Tibial artery (tissue), 4 donors: ENCODE measurements around the gene PTBP3.

Source experiments
- DNase-seq, 2 donors: peaks; one replicate each; pipeline ENCODE4 v3.0.0-alpha.2; 2019
- H3K27ac ChIP-seq, 2 donors: fragments of 200-600 bp; sonication (generic) in 1 of 2; 1 replicate in 1 of 2; 2 replicates in 1 of 2; pipeline ENCODE4 v1.5.1; 2018 to 2019; ENCODE audit warnings: mild to moderate bottlenecking in 1 of 2
- H3K27me3 ChIP-seq, 2 donors: fragments of 200-600 bp; sonication (generic) in 1 of 2; one replicate each; pipeline versions ENCODE4 v1.5.1 to v1.6.0; 2016 to 2019
- H3K36me3 ChIP-seq, 3 donors: fragments of 200-600 bp; sonication (generic) in 2 of 3; one replicate each; pipeline ENCODE4 v1.5.1; 2016 to 2019; ENCODE audit warnings: mild to moderate bottlenecking in 2 of 3
- H3K4me1 ChIP-seq, 4 donors: fragments of 200-600 bp; sonication (generic) in 2 of 4; 1 replicate in 3 of 4; 2 replicates in 1 of 4; pipeline ENCODE4 v1.5.1; 2016 to 2019
- H3K4me3 ChIP-seq, 2 donors: fragments of 200-600 bp; sonication (generic) in 1 of 2; 1 replicate in 1 of 2; 2 replicates in 1 of 2; pipeline ENCODE4 v1.5.1; 2018 to 2019; ENCODE audit warnings: mild to moderate bottlenecking in 2 of 2
- H3K9me3 ChIP-seq, 3 donors: fragments of 200-600 bp; sonication (generic) in 1 of 3; one replicate each; pipeline ENCODE4 v1.5.1; 2016 to 2019
- intact Hi-C: fragments of 100-400 bp; cut with DNase I; formaldehyde crosslinking; loops from one replicate; pipeline ENCODE4 v1.15.0; 2023; ENCODE audit warnings: low total_unique reads
- TF ChIP-seq, protein P1 (sequence below), 2 experiments: fragments of 200-600 bp in 1 of 2; fragments of 450-650 bp in 1 of 2; IDR thresholded peaks; one replicate each; pipeline ENCODE4 v1.5.1; 2017 to 2019; ENCODE audit warnings: antibody characterized with exemption in 2 of 2, mild to moderate bottlenecking in 1 of 2, moderate library complexity in 1 of 2

PTBP3 gene

DNA sequence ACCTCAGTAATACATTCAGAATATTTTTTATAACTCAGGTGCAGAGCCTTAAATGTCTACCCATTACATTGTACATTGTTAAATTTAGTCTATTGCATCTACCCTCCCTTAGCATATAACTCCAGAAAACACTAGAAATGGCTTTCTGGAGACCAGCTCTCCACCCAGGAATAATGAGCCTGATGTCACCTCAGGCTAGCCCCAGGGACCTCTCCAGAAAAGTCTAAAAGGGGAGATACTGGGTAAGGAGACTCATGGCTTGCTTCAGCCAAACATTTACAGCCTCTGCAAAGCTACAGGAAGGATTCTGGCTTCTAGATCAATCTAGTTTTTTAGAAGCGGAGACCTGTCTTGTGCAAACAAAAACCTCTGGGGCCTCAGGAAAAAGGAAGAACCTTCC is 144.5 kb downstream of the PTBP3 start:
- intact Hi-C loops, result no loop called here
- TF ChIP-seq, protein P1, sequence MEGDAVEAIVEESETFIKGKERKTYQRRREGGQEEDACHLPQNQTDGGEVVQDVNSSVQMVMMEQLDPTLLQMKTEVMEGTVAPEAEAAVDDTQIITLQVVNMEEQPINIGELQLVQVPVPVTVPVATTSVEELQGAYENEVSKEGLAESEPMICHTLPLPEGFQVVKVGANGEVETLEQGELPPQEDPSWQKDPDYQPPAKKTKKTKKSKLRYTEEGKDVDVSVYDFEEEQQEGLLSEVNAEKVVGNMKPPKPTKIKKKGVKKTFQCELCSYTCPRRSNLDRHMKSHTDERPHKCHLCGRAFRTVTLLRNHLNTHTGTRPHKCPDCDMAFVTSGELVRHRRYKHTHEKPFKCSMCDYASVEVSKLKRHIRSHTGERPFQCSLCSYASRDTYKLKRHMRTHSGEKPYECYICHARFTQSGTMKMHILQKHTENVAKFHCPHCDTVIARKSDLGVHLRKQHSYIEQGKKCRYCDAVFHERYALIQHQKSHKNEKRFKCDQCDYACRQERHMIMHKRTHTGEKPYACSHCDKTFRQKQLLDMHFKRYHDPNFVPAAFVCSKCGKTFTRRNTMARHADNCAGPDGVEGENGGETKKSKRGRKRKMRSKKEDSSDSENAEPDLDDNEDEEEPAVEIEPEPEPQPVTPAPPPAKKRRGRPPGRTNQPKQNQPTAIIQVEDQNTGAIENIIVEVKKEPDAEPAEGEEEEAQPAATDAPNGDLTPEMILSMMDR (IDR thresholded peaks at IDR 0.05), result no peak
- H3K27me3 ChIP-seq, result no peaks in the 10 kb centered on the region
- peaks cover 0 to 7% (median 1%) of the 10 kb centered on the region in 4 donors for H3K4me1 ChIP-seq
- no peak overlapping the region for H3K27ac ChIP-seq
- H3K9me3 ChIP-seq, result no peaks in the 10 kb centered on the region
- no peak for DNase-seq
- no peaks in the 10 kb centered on the region for H3K36me3 ChIP-seq
- H3K4me3 ChIP-seq, result no peak overlapping the region

DNA sequence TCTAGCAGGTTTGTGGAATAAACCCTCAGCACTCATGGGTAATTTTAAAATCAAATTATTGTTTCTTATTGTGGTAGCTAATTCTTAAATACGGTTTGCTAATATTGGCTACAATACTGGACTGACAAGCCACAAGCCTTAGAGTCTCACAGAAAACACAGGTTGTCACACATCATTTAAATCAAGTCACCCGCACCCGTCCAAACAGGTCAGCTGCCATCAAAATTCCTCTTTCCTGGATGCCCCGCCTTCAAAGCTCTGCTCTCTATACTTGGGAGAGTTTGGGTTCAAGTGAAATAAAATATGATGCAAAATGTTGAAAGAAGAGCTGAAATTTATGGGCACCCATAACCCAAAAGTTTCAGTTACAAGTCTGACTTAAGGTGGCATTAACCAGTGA is 146.0 kb downstream of the PTBP3 start:
- Histone ChIP-seq H3K4me1 (no peaks in the 10 kb centered on the region), H3K27me3 (no peaks in the 10 kb centered on the region), H3K36me3 (no peaks in the 10 kb centered on the region), H3K4me3 (no peak overlapping the region), H3K9me3 (no peaks in the 10 kb centered on the region), H3K27ac (no peak overlapping the region)
- DNase-seq, result no peak
- intact Hi-C loops, result no loop called here
- TF ChIP-seq, protein P1 (IDR thresholded peaks at IDR 0.05), result no peak

DNA sequence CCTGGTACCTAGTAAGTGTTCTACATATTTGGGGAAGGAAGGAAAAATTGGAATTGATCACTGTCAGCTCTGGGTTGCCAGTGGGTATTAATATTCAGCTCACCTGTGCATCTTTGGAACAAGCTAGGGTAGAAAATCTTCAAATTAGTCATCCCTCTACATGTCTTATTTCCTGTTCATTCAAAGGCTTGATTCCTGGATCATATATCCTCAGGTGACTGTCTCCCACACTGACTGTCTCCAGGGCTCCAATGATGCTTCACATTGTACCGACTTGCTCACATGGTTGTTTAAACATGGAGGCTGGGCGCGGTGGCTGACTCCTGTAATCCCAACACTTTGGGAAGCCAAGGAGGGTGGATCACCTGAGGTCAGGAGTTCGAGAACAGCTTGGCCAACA is 146.7 kb downstream of the PTBP3 start:
- H3K36me3 ChIP-seq, result no peaks in the 10 kb centered on the region
- DNase-seq, result no peak
- H3K4me3 ChIP-seq, result no peak overlapping the region
- H3K27ac ChIP-seq, result no peak overlapping the region
- no peaks in the 10 kb centered on the region for H3K9me3 ChIP-seq
- TF ChIP-seq, protein P1 (IDR thresholded peaks at IDR 0.05), result no peak
- intact Hi-C loops, result no loop called here
- H3K4me1 ChIP-seq, result no peaks in the 10 kb centered on the region
- H3K27me3 ChIP-seq, result no peaks in the 10 kb centered on the region

DNA sequence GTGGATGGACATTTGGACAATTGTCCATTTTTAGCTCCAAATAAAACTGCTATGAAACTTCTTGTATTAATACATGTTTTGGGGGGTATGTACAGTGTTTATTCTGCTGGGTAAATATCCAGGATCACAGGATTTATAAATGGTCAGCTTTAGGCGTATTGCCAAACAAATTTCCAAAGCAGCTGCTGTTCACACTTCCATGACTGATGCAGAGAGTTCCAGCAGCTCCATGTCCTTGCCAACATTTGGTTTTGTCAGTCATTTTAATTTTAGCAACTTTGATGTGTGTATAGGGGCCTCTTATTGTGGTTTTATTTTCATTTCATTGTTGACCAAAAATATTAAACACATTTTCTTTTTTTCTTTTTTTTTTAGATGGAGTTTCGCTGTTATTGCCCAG is 148.5 kb downstream of the PTBP3 start:
- no peaks in the 10 kb centered on the region for H3K9me3 ChIP-seq
- H3K36me3 ChIP-seq, result no peaks in the 10 kb centered on the region
- no peak for DNase-seq
- H3K4me1 ChIP-seq, result no peaks in the 10 kb centered on the region
- no peak overlapping the region for H3K27ac ChIP-seq
- TF ChIP-seq, protein P1 (IDR thresholded peaks at IDR 0.05), result no peak
- intact Hi-C loops, result no loop called here
- H3K27me3 ChIP-seq, result no peaks in the 10 kb centered on the region
- no peak overlapping the region for H3K4me3 ChIP-seq

DNA sequence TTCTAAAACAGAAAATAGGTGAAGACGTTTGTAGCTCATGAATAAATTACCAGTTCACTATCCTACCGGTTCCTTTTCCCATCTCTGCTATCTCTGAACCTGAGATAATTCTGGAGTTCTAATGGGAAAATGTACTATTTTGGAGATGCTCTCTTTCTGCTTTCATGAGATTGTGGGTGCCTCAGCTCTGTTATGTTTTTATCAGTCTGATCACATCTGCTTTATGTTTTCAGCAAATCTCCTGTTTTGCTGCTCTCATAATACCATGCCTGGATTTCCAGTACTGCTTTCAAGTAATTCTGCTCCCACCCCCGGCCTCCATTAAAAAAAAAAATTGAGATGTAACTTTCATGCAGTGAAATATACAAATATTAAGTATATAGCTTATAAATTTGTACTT is 149.2 kb downstream of the PTBP3 start:
- no peak for DNase-seq
- Histone ChIP-seq H3K4me1 (peaks cover 0 to 3% (median 0%) of the 10 kb centered on the region in 4 donors), H3K36me3 (no peaks in the 10 kb centered on the region), H3K27me3 (no peaks in the 10 kb centered on the region), H3K27ac (no peak overlapping the region), H3K4me3 (no peak overlapping the region), H3K9me3 (no peaks in the 10 kb centered on the region)
- intact Hi-C loops, result no loop called here
- TF ChIP-seq, protein P1 (IDR thresholded peaks at IDR 0.05), result no peak

DNA sequence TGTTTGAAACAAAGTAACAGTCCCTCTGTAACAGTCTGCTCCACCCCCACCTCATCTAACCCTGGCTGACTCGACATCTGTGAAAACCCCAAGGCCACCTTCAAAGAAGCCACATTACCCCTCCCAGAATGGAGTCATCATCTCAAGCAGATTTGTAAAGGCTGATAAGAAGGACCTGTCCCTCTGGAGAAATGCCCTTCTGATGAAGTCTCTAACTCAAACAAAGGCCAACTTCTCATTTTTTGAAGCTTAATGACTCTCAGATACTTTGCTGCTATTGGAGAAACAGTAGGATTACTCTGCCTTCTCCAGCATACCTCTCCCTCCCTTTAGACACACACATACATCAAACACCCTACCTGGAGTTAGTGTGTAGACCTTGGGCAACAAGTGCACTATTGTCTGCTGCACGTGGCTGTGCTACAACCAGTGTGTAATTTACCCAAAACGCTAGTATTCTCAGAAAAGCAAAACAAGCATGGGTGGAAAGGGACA is 153.0 kb downstream of the PTBP3 start:
- no peak for DNase-seq
- Histone ChIP-seq H3K9me3 (no peaks in the 10 kb centered on the region), H3K36me3 (no peaks in the 10 kb centered on the region), H3K27me3 (no peaks in the 10 kb centered on the region), H3K4me1 (peaks cover 0 to 7% (median 0%) of the 10 kb centered on the region in 4 donors), H3K4me3 (no peak overlapping the region), H3K27ac (no peak overlapping the region)
- intact Hi-C loops, result no loop called here
- TF ChIP-seq, protein P1 (IDR thresholded peaks at IDR 0.05), result no peak
